IPS-NIHi7 (cell line): ENCODE measurements around the gene SPATC1L.
"Not testable (repeated sequence)": the region's sequence is repeated elsewhere in the genome, so short reads cannot be mapped to it uniquely, and the experiment has no call there.

Source experiments
- DNase-seq: peaks from one replicate; pipeline ENCODE4 v3.0.0; 2012; ENCODE audit warnings: mixed read lengths; ENCODE audit errors: extremely low spot score

SPATC1L gene

DNA sequence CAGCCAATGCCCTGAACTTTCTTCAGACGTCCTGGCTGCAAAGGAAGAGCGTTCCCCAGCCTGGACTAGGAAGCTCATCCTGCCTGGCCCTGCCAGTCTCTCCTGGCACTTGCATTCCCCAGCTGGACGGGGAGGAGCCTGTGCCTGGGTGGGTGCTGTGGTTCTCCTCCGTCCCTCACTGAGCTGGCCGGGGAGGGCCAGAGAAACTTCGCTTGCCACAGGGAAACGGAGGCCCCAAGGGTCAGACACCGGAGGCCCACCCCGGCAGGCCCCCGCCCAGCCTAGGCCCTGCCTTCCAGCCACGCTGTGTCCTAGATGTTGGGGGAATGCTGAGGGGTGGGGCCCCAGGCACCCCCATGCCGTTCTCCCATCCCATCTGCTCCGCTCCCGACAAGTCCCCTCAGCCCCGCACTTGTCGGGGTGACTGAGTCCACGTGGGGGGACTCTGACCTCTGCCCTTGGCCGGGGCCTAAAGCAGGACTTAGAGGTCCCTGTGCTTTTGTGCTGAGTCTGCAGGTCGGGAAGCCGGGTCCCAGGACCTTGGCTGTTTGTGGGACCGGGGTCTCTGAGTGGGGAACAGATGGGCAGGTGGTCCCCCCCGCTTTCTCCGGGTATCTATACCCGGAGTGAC is 33.7 kb downstream of the SPATC1L start:
- no peak for DNase-seq

DNA sequence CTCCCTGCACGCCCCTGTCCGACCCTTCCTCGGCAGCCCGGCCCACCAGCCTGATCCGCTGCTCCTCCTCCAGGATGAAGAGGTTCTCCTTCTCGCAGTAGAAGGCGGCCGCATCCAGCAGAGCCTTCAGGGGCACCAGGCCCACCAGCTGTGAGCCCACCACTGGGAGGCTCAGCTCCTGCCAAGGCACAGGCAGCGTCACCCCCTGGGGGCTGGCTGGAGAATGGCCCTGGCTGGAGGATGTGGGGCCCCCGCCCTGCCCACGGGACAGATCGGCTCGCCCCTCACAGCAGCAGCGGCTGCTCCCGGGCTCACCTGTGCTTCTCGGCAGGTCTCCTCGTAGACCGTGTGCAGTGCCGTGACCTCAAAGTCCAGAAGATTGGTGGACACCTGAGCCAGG is 34.2 kb downstream of the SPATC1L start:
- no peak for DNase-seq

- no peak for DNase-seq
Measured at GRCh38 chr21:46149205-46149901, 34.9 kb downstream of the SPATC1L start.

GRCh38 chr21:46148106-46148505 is 36.2 kb downstream of the SPATC1L start:
- no peak for DNase-seq

- DNase-seq, result peak; percentile 83
Measured at GRCh38 chr21:46147429-46147828, 36.8 kb downstream of the SPATC1L start.

DNA sequence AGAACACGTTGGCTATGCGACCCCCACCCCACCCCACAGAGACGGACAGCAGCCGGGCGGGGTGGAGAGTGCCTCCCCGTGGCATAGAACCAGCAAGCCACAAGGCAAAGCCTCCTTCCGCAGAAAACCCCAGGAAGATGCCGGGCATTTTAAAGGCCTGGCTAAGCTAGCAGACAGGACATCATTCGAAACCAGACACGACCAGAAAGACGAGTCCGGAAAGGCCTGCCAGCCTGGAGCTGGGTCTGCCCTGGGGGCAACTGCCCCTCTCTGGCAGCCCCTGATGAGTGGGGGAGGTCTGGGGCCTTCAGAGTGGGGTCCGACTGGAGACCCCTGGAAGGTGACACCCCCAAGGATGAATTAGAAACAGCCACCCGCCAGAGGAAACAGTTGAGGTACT is 37.4 kb downstream of the SPATC1L start:
- DNase-seq, result no peak

DNA sequence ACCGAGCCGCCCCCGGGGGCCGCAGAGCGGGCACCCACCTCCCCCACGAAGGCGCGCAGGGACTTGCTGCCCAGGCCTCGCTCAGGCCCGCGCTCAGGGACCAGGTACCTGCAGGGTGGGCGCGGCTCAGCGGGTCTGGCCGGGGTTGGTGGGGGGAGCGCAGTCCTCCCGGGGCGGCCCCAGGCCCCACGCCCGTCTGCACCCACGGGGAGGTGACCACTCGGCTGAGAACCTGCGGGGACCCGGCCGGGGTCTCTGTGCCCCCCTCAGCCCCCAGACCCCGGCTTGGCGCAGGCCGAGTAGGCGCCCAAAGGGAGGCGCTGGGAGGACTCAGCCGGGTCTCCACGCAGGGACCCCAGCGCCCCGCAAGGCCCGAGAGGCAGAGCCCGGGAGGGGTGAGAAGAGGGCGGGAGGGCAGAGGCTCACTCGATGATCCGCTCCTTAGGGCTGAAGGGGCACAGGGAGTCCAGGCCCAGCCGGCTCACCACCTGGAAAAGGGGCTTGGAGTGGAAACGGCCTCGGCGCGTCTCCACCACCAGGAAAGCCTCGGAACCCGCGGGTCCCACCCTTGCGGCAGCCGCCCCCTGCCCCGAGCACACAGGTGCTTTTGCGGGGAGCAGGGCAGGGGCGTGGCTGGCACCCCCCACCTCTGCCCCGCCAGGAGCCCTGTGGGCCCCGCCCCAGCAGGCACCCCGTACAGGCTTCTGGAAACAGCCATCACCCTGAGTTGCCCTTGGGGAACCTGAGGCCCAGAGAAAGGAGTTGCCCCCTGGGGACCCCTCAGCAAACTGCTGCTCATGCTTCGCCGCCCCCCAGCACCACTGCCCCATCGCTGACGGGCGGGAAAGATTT is 38.2 kb downstream of the SPATC1L start:
- DNase-seq, result no peak

DNA sequence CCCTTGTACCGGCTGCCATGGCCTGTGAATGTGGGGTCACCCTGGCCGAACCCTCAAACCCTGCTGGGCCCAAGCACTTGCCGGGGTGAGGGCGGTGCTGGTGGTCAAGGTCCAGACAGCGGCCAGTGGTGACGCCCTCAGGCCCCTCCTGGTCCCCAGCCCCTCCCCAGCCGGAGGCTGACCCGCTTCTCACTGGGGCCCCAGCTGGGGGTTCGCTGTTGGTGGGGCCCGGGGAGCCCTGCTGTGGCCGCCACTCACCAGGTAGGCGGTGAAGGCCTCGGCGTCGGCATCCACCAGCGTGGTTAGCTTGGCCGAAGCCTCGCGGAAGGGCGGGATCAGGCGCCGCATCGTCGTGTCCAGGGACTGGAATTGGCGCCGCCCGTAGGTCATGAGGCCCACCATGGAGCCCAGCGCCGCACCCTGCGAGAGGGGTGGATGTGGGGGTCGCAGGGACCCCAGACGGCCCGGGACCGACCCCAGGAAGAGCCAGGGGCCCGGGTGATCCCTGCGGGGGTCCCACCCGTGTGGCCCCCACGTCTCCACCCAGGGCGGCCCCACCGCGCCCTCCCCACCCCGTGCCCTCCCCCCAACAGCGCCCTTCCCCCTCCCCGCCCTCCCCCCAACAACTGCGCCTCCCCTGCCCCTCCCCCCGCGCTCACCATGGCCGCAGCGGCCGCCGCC is 39.0 kb downstream of the SPATC1L start:
- DNase-seq, result no peak

DNA sequence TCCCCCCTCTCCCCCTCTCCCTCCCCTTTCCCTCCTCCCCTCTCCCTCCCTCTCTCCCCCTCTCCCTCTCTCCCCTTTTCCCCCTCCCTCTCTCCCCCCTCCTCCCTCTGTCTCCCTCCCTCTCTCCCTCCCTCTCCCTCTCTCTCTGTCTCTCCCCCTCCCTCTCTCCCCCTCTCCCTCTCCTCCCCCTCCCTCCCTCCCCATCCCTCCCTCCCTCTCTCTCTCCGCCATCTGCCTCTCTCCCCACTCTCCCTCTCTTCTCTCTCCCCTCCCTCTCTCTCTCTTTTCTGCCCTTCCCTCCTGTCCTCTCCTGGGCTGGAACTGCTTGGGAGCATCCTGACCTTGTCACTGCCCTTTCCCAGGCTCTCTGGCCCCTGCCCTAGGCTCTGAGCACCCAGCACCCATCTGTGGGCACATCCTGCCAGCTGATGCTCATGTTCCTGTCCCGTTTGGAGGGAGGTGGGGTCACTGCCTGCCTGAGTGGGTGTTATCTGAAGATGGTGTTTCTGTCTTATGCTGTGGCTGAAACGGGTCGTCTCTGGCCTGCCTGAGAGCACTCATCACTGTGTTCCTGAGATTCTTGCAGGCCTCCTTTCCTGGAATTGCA is 39.7 kb downstream of the SPATC1L start:
- no peak for DNase-seq

DNA sequence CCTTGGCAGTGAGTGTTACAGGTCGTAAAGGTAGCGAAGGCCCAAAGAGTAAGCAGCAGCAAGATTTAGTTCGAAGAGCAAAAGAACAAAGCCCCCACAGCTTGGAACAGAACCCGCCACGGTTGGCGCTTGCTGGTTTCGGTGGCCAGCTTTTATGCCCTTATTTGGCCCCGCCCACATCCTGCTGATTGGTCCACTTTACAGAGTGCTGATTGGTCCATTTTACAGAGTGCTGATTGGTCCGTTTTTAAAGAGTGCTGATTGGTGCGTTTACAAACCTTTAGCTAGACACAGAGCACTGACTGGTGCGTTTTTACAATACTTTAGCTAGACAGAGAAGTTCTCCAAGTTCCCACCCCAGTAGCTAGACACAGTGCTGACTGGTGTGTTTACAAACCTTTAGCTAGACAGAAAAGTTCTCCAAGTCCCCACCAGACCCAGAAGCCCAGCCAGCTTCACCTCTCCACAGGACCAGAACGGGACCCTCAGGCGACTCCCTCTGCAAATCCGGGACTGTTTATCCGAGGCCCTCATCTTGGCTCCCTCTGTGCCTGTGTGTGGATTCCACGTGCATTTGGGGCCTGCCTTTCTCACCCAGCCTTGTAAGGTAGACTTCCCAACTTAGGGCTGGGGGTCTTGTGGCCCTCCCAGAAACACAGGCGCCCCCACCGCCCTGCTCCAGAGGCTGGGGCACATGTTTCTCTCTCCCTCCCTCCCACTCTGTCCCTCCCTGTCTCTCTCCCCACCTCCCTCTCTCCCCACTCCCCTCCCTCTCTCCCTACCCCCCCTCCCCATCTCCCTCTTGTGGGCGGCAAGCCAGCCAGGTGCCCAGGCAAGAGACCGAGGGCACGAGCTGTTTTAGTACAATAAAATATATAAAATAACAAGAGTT is 41.4 kb downstream of the SPATC1L start:
- no peak for DNase-seq

DNA sequence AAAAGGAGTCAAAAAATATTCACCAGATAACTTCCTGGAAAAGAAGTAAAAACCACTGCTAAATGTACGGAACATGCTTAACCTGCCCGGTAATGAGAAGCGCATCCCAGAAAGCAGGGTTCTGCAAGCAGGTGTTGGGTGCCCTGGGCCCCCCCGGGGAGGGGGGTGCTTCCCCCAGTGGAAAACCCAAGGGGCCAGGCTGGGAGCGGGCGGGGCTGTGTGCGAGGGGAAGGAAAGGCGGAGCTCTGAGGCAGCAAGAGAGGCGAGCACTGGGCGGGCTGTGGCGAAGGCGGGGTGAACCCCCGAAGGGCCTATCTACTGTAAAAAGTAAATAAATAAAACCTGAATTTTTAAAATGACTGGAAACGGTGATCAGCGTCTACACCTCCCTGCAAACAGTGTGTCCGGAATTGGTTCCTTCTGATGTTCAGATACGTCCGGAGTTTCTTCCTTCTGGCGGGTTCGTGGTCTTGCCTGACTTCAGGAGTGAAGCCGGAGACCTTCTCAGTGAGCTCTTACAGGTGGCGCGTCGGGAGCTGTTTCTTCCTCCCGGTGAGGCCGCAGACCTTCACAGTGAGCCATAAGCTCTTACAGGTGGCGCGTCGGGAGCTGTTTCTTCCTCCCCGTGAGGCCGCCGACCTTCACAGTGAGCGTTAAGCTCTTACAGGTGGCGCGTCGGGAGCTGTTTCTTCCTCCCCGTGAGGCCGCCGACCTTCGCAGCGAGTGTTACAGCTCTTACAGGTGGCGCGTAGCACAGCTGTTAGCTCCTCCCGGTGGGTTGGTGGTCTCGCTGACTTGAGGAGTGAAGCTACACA is 42.3 kb downstream of the SPATC1L start:
- no peak for DNase-seq

DNA sequence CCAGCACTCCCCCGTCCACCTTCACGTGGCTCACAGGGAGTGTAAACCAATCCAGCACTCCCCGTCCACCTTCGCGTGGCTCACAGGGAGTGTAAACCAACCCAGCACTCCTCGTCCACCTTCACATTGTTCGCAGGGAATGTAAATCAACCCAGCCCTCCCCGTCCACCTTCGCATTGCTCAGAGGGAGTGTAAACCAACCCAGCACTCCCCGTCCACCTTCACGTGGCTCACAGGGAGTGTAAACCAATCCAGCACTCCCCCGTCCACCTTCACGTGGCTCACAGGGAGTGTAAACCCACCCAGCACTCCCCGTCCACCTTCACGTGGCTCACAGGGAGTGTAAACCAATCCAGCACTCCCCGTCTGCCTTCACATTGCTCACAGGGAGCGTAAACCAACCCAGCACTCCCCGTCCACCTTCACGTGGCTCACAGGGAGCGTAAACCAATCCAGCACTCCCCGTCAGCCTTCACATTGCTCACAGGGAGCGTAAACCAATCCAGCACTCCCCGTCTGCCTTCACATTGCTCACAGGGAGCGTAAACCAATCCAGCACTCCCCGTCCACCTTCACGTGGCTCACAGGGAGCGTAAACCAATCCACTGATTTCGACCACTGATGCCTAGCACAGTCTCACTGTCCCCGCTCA is 43.8 kb downstream of the SPATC1L start:
- not testable (repeated sequence) for DNase-seq

DNA sequence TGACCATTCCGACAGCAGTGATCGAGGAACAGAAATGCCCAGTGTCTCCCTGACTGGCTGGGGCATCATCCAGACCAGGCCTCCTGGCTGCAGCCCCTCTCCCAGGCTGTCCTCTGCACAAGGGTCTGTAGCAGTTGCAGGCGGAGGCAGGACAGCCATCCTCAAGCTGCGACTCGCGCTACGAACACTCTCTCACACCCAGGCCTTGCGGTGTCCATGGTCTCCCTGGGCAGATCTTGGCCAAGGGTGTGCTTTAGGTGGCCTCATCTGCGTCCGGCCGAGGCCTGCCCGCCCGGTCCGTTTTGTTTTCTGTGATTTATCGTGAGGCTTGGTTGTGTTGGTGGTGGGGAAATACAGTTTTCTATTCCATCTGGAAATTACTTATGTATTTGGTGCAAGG is 44.6 kb downstream of the SPATC1L start:
- DNase-seq, result no peak

DNA sequence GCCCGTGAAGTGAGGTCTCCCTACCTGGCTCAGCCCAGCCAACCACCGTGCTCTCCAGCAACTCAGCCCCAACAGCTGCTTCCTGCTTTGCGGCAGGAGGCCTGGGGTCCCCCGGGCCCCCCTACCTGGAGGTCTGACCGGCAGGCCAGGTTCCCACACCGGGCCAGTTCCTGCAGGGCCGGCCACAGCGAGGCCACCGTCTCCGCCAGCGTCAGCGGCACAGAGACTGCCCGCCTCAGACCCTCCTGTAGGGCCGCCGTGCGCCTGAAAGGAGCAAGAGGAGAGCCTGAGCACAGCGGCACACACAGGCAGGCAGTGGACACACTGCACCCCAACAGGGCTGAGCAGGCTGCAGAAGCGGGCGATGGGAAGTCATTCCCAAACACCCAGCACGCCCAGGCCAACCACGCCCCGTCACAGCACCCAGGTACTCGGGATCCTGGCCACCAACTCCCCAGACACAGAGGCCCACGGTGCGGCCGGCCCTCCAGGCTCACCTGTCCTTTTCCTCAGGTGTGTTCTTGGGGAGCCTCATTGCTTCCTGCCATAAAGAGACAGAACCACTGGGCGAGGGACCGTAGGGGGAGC is 45.8 kb downstream of the SPATC1L start:
- no peak for DNase-seq

DNA sequence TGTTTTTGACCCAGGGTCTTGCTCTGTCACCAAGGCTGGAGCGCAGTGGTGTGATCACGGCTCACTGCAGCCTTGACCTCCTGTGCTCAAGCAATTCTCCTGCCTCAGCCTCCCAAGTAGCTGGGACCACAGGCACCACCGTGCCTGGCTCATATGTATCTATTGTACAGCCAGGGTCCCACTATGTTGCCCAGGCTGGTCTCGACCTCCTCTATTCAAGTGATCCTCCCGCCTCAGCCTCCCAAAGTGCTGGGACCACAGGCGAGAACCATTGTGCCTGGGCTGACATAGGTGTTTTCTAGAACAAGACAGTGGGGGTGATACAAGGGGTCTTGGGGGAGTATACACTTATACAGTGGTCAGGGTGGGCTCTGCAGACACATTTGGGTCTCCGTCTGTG is 46.4 kb downstream of the SPATC1L start:
- no peak for DNase-seq

DNA sequence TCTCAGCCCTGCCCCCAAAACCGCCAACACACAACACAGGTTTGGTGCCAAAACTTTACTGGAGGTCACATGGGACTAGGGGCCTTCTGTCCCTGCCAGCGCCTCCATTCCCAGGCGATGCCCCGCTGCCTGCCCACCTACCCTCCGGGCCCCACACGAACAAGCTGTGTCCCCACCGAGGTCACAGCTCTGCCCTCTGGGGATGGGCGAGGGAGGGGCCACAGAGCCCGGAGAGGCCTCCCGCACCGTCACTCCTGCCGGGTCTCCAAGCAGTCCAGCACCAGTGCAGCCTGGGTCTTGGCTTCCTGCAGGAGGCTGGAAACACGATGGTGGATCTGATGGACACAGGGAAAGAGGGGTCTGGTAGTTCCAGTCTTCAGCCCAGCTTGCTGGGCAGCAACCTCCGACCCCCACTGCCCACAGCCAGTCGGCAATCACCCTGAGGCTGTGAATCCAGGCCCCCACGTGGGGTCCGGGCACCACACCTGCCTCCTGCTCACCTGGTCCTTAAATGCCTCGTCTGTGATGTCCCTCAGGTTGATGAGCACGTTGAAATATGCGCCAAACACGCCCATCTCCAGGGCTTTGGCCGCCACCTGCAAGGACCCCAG is 47.4 kb downstream of the SPATC1L start:
- no peak for DNase-seq

- no peak for DNase-seq
Measured at GRCh38 chr21:46135782-46136395, 48.4 kb downstream of the SPATC1L start.
